Natural killer cell treated with Interleukin-12 subunit alpha and Interleukin-12 subunit beta and Interleukin-15 and Interleukin-18, amount 100 ng/mL, for 72 hours (primary cell): ENCODE data around the gene PDCD6IP. TPM values are rescaled to one million over a fixed set of nuclear protein-coding genes. Genes with fewer than 3 reads are reported as not detected.

Source experiments
- total RNA-seq, 2 donors: library from RNA; stranded (reverse); gene quantifications; one replicate each; pipeline ENCODE4 v1.2.3, GENCODE V29; 2022

PDCD6IP gene
- total RNA-seq, 2 donors from 2014 or later = 180 to 197 TPM

Other genes with a start within 250 kb of the PDCD6IP start
- gene CLASP2, start 80.4 kb upstream of the PDCD6IP start, total RNA-seq = 10 to 100 TPM; 73.8 to 82.3 TPM